ENCODE results near the gene PEX11G. TPM values are rescaled to one million over a fixed set of nuclear protein-coding genes. Genes with fewer than 3 reads are reported as not detected.

PEX11G gene
- total and polyA plus RNA-seq, 2 donors (not counting 3 experiments of a cell fraction or from before 2014, with no cell fraction given): 1.3 to 1.9 TPM

- DNase-seq (ENCODE audit: low read depth, low spot score): no peak
- no peaks in the 10 kb centered on the region for H3K9me1 ChIP-seq (replicated peaks; ENCODE audit: control insufficient read depth, extremely low read depth, insufficient read depth, low read length)
- H3K9me3 ChIP-seq (replicated peaks; ENCODE audit: control insufficient read depth, insufficient read depth, low read length): no peaks in the 10 kb centered on the region
- H3K36me3 ChIP-seq (ENCODE audit: control insufficient read depth in 2 of 2, extremely low read depth in 1 of 2, insufficient read depth in 2 of 2, low read length in 2 of 2): peaks cover 3 to 11% of the 10 kb centered on the region in 2 experiments
- no peak overlapping the region for H3K4me2 ChIP-seq (ENCODE audit: insufficient read depth, low read length)
- no peaks in the 10 kb centered on the region for H3K27me3 ChIP-seq (ENCODE audit: control insufficient read depth in 2 of 2, insufficient read depth in 2 of 2, low read length in 2 of 2)
- no peak overlapping the region for H3K4me3 ChIP-seq (replicated peaks in 1 of 3; ENCODE audit: insufficient read depth in 1 of 3, low read depth in 1 of 3, low read length in 3 of 3)
- H4K20me1 ChIP-seq (replicated peaks; ENCODE audit: control insufficient read depth, extremely low read depth, insufficient read depth, low read length): no peaks in the 10 kb centered on the region
- dilution Hi-C loops (cut with MboI; ENCODE audit: extremely low pct_ligation_motif_present, low sequenced_read_pairs): no loop called here
- H3K79me2 ChIP-seq (ENCODE audit: control insufficient read depth, insufficient read depth, low read length): no peaks in the 10 kb centered on the region
- ChIA-PET POLR2A (no interaction called here), CTCF (no interaction called here)
- no TSS peak for BruUV-seq (replicated peaks)
- FAIRE-seq: no peak
- no peak overlapping the region for H3K9ac ChIP-seq (replicated peaks; ENCODE audit: extremely low read depth, insufficient read depth, low read length)
- TF ChIP-seq FOS (IDR thresholded peaks at IDR 0.05; ENCODE audit: borderline replicate concordance, insufficient read depth, low read length) (no peak), GATA2 (IDR thresholded peaks at IDR 0.05; ENCODE audit: insufficient read depth, insufficient read length, low read depth, low read length) (no peak), POLR2A (IDR thresholded peaks at IDR 0.05; ENCODE audit: low read depth, low read length) (no peak), MYC (IDR thresholded peaks at IDR 0.05; ENCODE audit: low read depth, low read length) (no peak), POLR2AphosphoS5 (IDR thresholded peaks at IDR 0.05; ENCODE audit: insufficient read depth, low read depth, low read length) (no peak), JUN (IDR thresholded peaks at IDR 0.05; ENCODE audit: borderline replicate concordance, insufficient read depth, insufficient read length, low read depth) (no peak), EZH2 (IDR thresholded peaks at IDR 0.05; ENCODE audit: borderline replicate concordance, low read depth, low read length, severe bottlenecking) (no peak), CTCF (IDR thresholded peaks at IDR 0.05; ENCODE audit: extremely low read depth in 1 of 2, insufficient read depth in 1 of 2, low read depth in 1 of 2, low read length in 2 of 2) (no peak)
- TF ChIP-seq, protein P1, sequence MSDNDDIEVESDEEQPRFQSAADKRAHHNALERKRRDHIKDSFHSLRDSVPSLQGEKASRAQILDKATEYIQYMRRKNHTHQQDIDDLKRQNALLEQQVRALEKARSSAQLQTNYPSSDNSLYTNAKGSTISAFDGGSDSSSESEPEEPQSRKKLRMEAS (IDR thresholded peaks at IDR 0.05; ENCODE audit: insufficient read depth, insufficient read length): no peak
- H2AFZ ChIP-seq (ENCODE audit: low read depth, low read length): no peak overlapping the region
- no peak overlapping the region for H3K27ac ChIP-seq (ENCODE audit: insufficient read depth, low read depth, low read length)
- H3K4me1 ChIP-seq (ENCODE audit: control insufficient read depth, extremely low read depth, insufficient read depth, low read length): peaks cover 3% of the 10 kb centered on the region
- intact Hi-C loops (cut with micrococcal nuclease): loop anchor here (5.0 kb wide), 1 partner anchor 138 kb away; no protein-coding TSS in a partner anchor
These were observed 41.0 kb upstream of the PEX11G start for GRCh38 chr19:7529610-7530490.
